ENCODE data around the gene NR1D2. TPM values are rescaled to one million over a fixed set of nuclear protein-coding genes. Genes with fewer than 3 reads are reported as not detected.

The NR1D2 gene
- total and polyA plus RNA-seq, 3 donors from 2014 or later = 14.5 to 41.2 (median 33.1) TPM

DNA sequence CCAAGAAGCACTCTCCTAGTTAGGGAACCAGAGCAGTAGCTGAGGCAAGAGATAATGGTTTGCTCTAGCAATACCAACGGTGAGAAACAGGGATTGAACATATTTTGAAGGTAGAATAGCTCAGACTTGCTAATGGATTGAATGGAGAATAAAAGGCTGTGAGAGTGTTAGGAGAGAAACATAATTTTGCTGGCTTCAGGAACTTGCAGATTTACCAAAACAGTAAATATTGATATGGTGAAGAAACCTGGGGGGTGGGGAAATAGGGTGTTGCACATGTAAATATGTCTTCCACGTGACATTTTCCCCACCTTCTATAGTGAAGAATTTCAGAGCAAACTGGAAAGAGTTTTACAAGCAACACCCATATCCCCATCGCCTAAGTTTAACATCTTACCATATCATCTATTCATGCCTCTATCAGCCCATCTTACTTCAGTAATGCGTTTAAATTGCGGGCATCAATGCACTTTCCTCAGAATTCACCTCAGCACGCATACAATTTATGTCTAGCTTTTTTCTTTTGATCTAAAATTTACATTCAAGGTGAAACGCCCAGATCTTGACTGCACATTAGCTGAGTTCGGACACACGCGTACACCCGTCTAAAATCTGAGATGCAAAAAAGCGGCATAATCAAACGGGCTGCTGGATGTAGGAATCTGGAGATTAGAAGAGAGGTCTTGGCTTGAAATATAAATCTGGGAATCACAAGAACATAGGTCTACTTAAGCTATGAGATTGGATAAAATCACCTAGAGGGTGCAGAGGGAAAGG is 891 bp upstream of the NR1D2 start:
- TF ChIP-seq, protein P1, sequence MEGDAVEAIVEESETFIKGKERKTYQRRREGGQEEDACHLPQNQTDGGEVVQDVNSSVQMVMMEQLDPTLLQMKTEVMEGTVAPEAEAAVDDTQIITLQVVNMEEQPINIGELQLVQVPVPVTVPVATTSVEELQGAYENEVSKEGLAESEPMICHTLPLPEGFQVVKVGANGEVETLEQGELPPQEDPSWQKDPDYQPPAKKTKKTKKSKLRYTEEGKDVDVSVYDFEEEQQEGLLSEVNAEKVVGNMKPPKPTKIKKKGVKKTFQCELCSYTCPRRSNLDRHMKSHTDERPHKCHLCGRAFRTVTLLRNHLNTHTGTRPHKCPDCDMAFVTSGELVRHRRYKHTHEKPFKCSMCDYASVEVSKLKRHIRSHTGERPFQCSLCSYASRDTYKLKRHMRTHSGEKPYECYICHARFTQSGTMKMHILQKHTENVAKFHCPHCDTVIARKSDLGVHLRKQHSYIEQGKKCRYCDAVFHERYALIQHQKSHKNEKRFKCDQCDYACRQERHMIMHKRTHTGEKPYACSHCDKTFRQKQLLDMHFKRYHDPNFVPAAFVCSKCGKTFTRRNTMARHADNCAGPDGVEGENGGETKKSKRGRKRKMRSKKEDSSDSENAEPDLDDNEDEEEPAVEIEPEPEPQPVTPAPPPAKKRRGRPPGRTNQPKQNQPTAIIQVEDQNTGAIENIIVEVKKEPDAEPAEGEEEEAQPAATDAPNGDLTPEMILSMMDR (IDR thresholded peaks at IDR 0.05) = no peak
- TF ChIP-seq POLR2A (IDR thresholded peaks at IDR 0.05) = no peak
- intact Hi-C loops (cut with DNase I; ENCODE audit: low total_unique reads) = no loop called here
- Histone ChIP-seq H3K36me3 (ENCODE audit: low read depth, missing control alignments) (no peaks in the 10 kb centered on the region), H3K27me3 (no peaks in the 10 kb centered on the region), H3K4me3 (peak overlapping the region; percentile 70 to 91), H3K4me1 (peaks cover 10% of the 10 kb centered on the region), H3K27ac (peak overlapping the region; percentile 94 to 99), H3K9me3 (no peaks in the 10 kb centered on the region)
- peak; percentile 28 for DNase-seq
- 6 to 8% methylated on average over 13 of the region's 13 CpGs for WGBS, 2 donors

DNA sequence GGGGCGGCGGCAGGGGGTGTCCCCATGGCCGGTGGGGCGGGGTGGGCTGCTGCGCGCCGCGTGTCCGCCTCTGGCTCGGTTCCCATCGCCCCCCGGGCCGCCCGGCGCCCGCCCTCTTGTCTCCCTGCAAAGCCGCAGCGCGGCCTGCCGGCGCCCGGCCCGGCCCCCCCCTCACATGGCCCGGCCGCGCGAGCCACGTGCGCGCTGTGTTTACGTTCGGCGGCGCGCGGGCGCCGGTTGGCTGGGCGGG is 502 bp downstream of the NR1D2 start:
- intact Hi-C loops (cut with DNase I; ENCODE audit: low total_unique reads) = no loop called here
- 0% methylated on average over 6 of the region's 39 CpGs; no CpG with 5 or more reads in 1 of the 2 donors for WGBS, 2 donors
- peaks cover 20% of the 10 kb centered on the region for H3K4me1 ChIP-seq

DNA sequence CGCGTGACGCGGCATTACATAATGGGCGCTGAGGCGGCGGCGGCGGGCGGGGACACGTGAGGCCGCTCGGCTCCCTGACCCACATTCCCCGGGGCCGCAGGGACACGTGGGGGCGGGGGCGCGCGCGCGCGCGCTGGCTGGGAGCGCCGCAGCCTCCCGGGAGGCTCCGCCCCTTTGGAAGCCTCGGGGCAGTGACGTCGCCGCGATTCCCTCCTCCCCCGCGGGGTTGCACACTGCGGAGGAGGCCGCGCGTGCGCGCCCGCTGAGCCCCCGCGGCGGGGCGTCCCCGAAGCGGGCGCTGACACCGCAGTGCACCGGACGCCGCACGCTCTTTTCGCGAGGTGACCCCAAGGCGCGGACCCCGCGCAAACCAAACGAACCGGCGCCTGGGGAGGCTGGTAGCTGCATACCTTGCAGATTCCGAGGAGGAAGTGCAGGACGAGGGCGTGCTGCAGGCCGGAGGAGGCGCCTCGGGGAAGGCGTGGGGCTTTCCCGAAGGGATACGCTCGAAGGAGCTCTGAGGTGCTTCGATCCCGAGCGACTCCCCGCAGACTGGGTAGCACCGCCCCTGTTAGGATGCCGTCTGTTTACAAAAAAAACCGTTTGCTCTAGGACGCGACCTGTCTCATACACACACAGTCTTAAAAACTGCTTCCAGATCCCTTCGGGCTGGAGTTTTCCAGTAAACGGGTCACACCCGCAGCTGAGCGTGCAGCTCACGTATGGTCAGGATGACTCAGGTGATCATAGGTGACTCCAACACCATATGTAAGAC is 1.0 kb downstream of the NR1D2 start:
- Histone ChIP-seq H3K9me3 (no peaks in the 10 kb centered on the region), H3K27ac (peak overlapping the region; percentile 89 to 99), H3K4me3 (peak overlapping the region; percentile 70 to 91), H3K4me1 (peaks cover 20% of the 10 kb centered on the region), H3K27me3 (no peaks in the 10 kb centered on the region), H3K36me3 (ENCODE audit: low read depth, missing control alignments) (no peaks in the 10 kb centered on the region)
- DNase-seq = peak; percentile 98
- 0 to 1% methylated on average over 8 to 67 of the region's 87 CpGs for WGBS, 2 donors
- intact Hi-C loops (cut with DNase I; ENCODE audit: low total_unique reads) = no loop called here
- no peak for TF ChIP-seq POLR2A (IDR thresholded peaks at IDR 0.05)
- TF ChIP-seq, protein P1 (IDR thresholded peaks at IDR 0.05) = no peak

More for the DNA sequence above, 502 bp downstream of the NR1D2 start:
- TF ChIP-seq POLR2A (IDR thresholded peaks at IDR 0.05) = no peak
- TF ChIP-seq, protein P1 (IDR thresholded peaks at IDR 0.05) = no peak
- no peaks in the 10 kb centered on the region for H3K9me3 ChIP-seq
- H3K4me3 ChIP-seq = peak overlapping the region; percentile 70 to 91
- H3K27ac ChIP-seq = peak overlapping the region; percentile 94 to 99
- H3K27me3 ChIP-seq = no peaks in the 10 kb centered on the region
- DNase-seq = no peak
- no peaks in the 10 kb centered on the region for H3K36me3 ChIP-seq (ENCODE audit: low read depth, missing control alignments)

DNA sequence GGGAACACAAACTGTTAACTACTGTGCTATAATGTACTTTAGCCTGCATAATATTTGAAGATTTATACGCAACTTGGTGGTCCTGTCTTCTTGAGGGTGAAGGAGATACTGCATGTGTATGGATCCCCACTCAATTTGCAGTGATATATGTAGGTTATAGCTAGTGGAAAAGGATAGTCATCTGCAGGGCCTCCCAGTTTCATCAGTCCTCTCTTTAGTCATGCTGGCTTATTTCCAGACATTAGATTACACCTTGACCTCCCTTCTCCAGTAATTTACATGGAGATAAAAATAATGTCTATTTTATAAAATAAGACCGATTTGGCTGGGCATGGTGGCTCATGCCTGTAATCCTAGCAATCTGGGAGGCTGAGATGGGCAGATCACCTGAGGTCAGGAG is 3.7 kb downstream of the NR1D2 start:
- Histone ChIP-seq H3K36me3 (ENCODE audit: low read depth, missing control alignments) (no peaks in the 10 kb centered on the region), H3K9me3 (no peaks in the 10 kb centered on the region), H3K27me3 (no peaks in the 10 kb centered on the region), H3K4me1 (peaks cover 29% of the 10 kb centered on the region), H3K4me3 (no peak overlapping the region), H3K27ac (no peak overlapping the region)
- intact Hi-C loops (cut with DNase I; ENCODE audit: low total_unique reads) = no loop called here
- WGBS, 2 donors = 58 to 73% methylated on average over 2 of the region's 2 CpGs
- DNase-seq = no peak
- no peak for TF ChIP-seq POLR2A (IDR thresholded peaks at IDR 0.05)
- TF ChIP-seq, protein P1 (IDR thresholded peaks at IDR 0.05) = no peak
